Measurements from ENCODE around the gene NPHP4.

DNA sequence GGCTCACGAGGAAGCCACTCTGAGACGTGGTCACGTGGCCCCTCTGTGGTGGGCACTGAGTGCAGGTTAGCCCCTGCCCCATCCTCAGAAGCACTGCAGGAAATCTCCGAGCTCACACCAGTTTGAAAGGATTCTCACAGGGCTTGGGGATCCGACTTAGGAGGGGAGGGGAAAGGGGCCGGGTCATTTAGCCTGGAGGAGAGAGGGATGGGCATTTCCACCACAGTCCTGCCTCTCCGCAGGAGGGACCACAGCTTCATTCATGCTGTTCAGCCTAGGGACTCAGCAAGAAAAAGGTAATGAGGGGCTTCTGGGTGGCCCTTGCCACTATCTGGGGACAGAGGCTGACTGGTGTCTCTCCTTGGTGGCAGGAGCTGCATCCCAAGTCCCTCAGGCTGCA, 126.5 kb downstream of the NPHP4 start:
- TF ChIP-seq, protein P1, sequence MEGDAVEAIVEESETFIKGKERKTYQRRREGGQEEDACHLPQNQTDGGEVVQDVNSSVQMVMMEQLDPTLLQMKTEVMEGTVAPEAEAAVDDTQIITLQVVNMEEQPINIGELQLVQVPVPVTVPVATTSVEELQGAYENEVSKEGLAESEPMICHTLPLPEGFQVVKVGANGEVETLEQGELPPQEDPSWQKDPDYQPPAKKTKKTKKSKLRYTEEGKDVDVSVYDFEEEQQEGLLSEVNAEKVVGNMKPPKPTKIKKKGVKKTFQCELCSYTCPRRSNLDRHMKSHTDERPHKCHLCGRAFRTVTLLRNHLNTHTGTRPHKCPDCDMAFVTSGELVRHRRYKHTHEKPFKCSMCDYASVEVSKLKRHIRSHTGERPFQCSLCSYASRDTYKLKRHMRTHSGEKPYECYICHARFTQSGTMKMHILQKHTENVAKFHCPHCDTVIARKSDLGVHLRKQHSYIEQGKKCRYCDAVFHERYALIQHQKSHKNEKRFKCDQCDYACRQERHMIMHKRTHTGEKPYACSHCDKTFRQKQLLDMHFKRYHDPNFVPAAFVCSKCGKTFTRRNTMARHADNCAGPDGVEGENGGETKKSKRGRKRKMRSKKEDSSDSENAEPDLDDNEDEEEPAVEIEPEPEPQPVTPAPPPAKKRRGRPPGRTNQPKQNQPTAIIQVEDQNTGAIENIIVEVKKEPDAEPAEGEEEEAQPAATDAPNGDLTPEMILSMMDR (IDR thresholded peaks at IDR 0.05 in 2 of 3, conservative IDR thresholded peaks at IDR 0.05 in 1 of 3; ENCODE audit: insufficient read depth in 2 of 3, low read depth in 1 of 3, low read length in 3 of 3) = no peak
- TF ChIP-seq ZBTB26 (CRISPR knock-in tag; IDR thresholded peaks at IDR 0.05) = no peak
- TF ChIP-seq ZNF134 (CRISPR knock-in tag; conservative IDR thresholded peaks at IDR 0.05) = no peak
- no peak for TF ChIP-seq ZBTB49 (CRISPR knock-in tag; IDR thresholded peaks at IDR 0.05; ENCODE audit: borderline replicate concordance)
- no peak for TF ChIP-seq ZNF217 (CRISPR knock-in tag; IDR thresholded peaks at IDR 0.05)
- no peak for TF ChIP-seq RCOR1 (IDR thresholded peaks at IDR 0.05; ENCODE audit: borderline replicate concordance in 1 of 2, low read depth in 2 of 2, low read length in 2 of 2)
- no peak for TF ChIP-seq ETV5 (CRISPR knock-in tag; IDR thresholded peaks at IDR 0.05; ENCODE audit: low read depth)
